SK-N-MC (cell line): ENCODE data around the gene SLC25A15.

ENCODE experiments used
- EZH2 ChIP-seq: fragments of 200-600 bp; sonication (generic); IDR thresholded peaks from one replicate; pipeline ENCODE4 v1.6.1; 2017; ENCODE audit warnings: antibody characterized with exemption
- FOXP2 ChIP-seq: optimal IDR thresholded peaks from 2 replicates; pipeline ENCODE3; 2011; ENCODE audit warnings: mild to moderate bottlenecking, moderate library complexity; ENCODE audit not compliant: insufficient read depth; ENCODE audit errors: extremely low read length, control extremely low read depth
- POLR2AphosphoS5 ChIP-seq: IDR thresholded peaks from 2 replicates; pipeline ENCODE4 v1.6.1; 2012; ENCODE audit warnings: mild to moderate bottlenecking, low read depth, low read length, borderline replicate concordance

DNA sequence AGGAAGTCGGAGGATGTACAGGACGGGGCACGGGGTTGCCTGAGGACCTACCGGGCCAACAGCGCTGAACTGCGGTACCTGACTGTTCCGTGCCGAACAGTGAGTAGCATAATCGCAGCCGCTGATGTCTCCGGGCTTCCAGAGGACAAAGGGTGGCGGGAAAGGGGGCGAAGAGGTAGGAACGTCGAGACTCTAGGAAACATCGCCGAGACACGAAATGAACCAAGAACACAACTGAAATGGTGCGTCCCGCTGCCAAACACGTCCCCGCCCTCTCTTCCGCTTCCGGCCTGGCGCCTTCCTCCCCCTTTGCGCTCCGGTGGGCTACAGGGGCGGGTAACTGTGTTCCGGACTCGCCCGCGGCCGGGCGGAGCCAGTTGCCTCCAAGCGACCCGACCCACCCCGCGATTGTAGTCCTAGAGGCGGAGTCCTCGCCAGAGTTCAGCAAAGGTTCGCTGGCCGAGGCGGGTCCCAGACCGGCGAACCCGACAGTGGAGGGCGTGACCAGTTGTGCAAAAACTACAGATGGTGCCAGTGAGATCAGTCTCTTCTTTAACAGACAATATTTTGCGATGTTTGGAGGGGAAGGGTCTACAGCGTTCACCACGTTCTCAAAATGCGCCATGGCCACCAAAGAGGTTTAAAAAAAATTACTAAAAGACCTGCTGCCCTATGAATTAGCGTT lies 18.3 kb upstream of the SLC25A15 start, which contains the start of gene MRPS31:
- no peak for TF ChIP-seq EZH2
- peak; percentile 95 for TF ChIP-seq POLR2AphosphoS5
- TF ChIP-seq FOXP2: peak; percentile 87
